HEK293 (cell line): ENCODE data around the gene LTO1.

Source experiments
- CTCF ChIP-seq: fragments of 450-650 bp; formaldehyde crosslinking; IDR thresholded peaks from 2 replicates; pipeline ENCODE4 v1.5.1; 2016; ENCODE audit warnings: missing biosample characterization, missing genetic modification characterization
- TCF7L2 ChIP-seq: IDR thresholded peaks from 2 replicates; pipeline ENCODE4 v1.6.1; 2011; ENCODE audit warnings: low read depth, mild to moderate bottlenecking, inconsistent platforms, low read length, moderate library complexity, borderline replicate concordance
- ZBTB1 ChIP-seq: fragments of 450-650 bp; formaldehyde crosslinking; IDR thresholded peaks from 2 replicates; pipeline ENCODE4 v1.5.1; 2016; ENCODE audit warnings: missing biosample characterization, missing genetic modification characterization
- ZNF133 ChIP-seq: fragments of 450-650 bp; formaldehyde crosslinking; IDR thresholded peaks from 2 replicates; pipeline ENCODE4 v1.5.1; 2016; ENCODE audit warnings: missing biosample characterization, missing genetic modification characterization
- ZNF239 ChIP-seq: fragments of 450-650 bp; formaldehyde crosslinking; IDR thresholded peaks from 2 replicates; pipeline ENCODE4 v1.5.1; 2016; ENCODE audit warnings: missing biosample characterization, missing genetic modification characterization
- ZNF335 ChIP-seq: fragments of 450-650 bp; formaldehyde crosslinking; conservative IDR thresholded peaks from 2 replicates; pipeline ENCODE4 v1.5.1; 2016; ENCODE audit warnings: missing biosample characterization, missing genetic modification characterization
- ZNF544 ChIP-seq: fragments of 450-650 bp; formaldehyde crosslinking; IDR thresholded peaks from 2 replicates; pipeline ENCODE4 v1.5.0; 2017; ENCODE audit warnings: missing biosample characterization, missing genetic modification characterization

- TF ChIP-seq ZNF544 (tag by site-specific recombination): no peak
- no peak for TF ChIP-seq ZBTB1
- no peak for TF ChIP-seq ZNF133
- no peak for TF ChIP-seq ZNF335
- no peak for TF ChIP-seq ZNF239
- TF ChIP-seq TCF7L2: no peak
- TF ChIP-seq CTCF: no peak
Measured at GRCh38 chr11:69634069-69634468, 41.1 kb downstream of the LTO1 start.
